Kasumi-1 (cell line): ENCODE results near the gene ARHGEF6.

Experiments used
- DNase-seq, 2 experiments: peaks; one replicate each; lab custom pipeline; 2025; lab: John Stamatoyannopoulos, UW

Gene ARHGEF6

DNA sequence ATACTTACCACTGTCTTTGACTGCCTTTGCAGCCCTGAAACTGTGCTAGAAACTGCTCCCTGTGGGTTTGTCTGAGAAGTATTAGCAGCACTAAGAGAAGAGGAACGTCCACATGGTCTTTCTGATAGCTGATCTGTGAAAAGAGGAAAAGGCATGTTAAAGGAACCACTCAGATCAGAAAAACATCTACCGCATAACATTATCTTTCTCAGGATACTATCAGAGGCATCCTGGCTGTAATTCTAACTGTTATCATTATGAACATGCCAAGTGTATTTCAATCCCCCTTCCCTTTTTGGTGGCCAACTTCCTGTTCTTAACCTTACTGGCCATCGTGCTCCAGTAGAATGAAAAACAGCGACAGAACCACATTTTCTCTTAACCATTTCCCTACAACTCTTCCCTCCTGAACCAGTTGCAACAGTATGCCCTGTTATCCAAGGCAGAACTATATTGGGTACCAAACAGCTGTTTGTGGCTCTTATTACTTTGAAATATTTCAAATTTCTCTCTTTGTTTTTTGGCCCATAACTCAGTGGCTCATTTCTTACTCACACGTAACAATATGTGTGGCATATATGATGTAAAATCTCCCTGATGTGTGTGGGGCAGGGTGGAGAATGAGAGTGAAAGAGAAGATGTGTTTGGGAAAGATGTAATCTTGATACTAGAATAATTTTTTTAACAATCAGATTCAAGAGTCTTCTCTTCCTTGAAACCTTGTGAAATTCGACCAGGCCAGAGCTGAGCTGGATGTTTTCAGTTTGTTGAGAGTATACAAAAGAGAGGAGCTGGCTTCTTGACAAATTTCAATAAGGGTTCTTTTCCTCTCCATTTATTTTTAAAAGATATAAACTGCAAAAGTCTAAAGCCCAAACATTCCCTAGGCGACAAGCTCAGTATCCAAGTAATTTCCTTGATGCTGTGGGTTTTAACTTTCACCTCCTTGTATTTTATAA, 35.2 kb downstream of the ARHGEF6 start:
- DNase-seq, result peak; percentile 61 to 70

DNA sequence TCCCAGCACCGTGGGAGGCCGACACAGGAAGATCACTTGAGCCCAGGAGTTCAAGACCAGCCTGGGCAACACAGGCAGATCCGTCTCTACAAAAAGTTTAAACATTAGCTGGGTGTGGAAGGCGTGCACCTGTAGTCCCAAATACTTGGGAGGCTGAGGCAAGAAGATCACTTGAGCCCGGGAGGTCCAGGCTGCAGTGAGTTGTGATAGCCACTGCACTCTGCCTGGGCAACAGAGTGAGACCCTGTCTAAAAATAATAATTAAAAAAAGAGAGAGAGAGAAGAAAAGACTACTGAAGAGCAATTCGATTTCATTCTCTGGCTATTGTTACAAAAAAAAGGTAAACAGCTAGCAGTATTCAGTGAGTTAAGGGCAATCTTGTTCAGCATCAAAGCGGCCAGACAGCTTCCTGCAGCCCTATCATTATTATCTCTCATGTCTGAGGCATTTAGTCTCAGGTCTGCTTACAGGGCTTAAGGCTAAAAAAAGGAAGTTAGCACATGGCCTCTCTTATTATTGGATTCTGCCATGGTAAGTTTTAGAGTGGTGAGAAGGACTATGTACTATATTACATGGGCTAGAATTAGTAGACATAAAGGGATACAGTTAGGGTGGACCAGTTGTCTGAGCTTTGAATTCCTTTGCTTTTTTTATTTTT, 37.9 kb downstream of the ARHGEF6 start:
- peak; percentile 36 to 46 for DNase-seq

DNA sequence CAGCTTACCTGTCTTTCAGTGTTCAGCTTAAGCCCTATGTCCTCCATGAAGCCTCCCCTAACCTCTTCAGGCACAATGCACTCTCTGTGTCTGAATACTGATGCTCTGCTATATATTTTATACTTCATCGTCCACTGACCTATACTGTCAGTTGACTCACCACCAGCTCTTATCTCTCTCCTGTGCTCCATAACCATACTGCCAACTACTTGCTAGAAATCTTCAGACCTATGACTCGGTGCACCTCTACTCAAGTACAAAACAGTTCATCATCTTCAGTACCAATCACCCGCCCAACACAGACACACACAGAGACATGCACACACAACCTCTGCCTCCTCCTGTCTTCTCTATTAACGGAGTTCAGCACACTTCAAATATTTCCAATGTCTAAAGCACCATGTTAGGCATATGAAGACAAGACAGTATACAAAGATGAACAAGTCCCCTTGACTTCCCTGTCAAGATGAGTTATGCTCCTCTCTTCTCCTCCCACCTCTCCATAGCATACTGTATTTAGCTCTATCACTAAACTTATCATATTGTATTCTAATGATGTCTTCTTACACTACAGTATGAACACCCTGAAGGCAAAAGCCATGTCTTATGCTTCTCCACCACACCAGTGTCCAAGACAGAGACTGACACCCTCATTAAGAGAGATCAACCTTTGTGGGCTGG, 42.5 kb downstream of the ARHGEF6 start:
- DNase-seq, result no peak

DNA sequence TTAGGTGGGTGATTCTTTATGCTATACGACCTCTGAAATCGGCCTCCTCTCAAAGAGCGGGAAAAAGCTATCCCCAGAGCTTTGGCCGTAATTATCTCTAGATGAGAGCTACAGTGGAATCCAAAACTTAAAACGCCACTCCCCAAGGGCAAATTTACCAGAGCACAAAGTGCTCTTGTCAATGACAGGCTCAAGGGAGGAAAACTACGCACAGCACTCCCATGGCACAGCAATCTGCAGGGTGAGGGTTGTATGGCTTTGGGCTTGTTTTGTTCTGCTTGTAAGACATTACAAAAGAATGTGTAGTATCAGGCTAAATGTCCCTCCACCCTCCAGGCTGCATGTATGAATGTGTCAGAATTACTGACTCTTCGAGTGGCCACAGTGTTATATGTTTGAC, 44.0 kb downstream of the ARHGEF6 start:
- no peak for DNase-seq

DNA sequence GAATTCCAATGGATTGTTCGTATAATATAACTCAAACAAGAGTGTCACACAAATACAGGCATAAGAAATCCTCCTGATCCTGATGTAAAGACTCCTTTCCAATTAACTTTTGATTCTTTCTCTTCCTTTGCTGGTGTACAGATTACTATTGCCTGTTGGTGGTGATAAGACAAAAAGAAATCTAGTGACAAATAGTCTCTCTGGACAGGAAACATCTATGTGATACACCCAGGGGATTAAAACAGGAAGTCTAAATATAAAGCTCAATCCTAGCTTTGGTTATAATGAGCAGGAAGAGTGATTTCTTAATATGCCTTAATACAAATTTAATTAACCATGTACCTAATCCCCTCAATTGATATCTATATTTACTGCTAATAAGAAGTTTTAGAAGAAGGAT, 45.1 kb downstream of the ARHGEF6 start:
- DNase-seq, result peak; percentile 7 to 11

DNA sequence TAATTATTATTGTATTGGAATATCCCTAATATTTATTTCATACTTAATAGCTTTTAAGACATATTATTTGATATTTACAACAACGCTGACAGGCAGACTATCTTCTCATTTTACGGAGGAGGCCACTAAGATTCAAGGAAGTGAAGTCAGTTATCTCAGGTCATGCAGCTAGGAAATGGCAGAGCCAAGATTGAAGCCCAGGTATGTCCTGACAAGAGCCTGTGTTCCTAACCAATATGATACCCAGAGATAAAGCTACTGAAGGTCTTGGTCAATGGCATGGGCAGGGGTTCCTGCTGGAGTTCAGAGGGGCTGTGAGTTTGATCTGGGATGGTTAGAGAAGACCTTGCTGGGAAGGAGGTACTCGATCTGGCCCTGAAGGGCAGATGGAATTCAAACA, 47.1 kb downstream of the ARHGEF6 start:
- DNase-seq, result no peak

DNA sequence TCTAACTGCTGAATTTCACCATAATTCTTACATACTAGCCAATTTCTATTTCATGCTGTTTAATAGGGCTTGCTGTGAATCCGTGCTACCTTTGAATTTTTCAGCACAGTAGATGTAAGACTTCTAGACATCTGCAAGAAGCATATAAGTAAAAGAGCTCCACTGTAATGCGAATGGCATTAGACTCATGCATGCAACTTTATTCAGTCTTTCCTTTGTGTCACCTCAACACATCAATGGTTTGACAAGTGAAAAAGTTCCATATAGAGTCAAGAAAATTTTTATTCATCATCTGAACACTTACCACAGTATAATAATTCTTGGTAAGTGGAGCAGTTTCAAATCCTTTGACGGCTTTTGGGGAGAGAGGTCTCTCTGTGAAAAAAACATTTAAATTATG, 48.9 kb downstream of the ARHGEF6 start:
- DNase-seq, result no peak

DNA sequence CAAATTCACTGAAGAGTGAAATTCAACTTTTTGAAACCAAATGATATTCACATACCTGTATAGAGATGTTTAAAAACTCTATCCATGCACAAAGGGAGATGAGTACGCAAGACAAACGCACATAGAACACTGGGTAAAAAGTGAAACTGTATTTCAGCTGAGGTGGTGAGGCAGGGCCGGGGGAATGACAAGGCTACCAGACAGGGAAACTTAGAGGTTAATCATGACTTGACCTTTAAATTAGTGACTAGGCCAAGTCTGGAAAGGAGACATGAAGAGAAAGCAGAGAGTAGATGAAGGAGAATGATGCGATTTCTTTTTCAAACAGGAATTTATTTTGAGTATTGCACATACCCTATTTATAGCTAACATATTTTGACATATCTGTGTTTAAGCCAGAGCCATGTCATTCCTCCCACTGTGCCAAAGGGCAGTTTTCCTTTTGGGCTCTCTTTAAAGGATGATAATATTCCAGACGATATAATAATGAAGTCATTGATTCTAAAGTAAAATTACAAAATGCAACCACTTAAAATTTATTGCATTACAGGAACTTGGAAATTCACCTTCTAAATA, 49.4 kb downstream of the ARHGEF6 start:
- DNase-seq, result no peak

DNA sequence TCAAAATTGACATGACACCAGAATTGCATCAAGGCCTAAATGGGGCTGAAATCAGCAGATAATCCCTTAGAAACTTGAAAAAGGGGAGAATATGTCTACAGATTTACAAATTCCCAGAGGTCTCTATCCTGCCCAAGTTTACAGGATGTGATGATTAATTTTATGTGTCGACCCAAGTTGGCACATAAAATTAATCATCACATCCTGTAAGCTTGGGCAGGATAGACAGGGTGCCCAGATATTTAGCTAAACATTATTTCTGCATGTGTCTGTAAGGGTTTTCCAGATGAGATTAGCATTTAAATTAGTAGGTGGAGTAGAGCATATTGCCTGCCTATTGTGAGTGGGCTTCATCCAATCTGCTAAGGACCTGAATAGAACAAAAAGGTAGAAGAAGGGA, 52.3 kb downstream of the ARHGEF6 start:
- no peak for DNase-seq

DNA sequence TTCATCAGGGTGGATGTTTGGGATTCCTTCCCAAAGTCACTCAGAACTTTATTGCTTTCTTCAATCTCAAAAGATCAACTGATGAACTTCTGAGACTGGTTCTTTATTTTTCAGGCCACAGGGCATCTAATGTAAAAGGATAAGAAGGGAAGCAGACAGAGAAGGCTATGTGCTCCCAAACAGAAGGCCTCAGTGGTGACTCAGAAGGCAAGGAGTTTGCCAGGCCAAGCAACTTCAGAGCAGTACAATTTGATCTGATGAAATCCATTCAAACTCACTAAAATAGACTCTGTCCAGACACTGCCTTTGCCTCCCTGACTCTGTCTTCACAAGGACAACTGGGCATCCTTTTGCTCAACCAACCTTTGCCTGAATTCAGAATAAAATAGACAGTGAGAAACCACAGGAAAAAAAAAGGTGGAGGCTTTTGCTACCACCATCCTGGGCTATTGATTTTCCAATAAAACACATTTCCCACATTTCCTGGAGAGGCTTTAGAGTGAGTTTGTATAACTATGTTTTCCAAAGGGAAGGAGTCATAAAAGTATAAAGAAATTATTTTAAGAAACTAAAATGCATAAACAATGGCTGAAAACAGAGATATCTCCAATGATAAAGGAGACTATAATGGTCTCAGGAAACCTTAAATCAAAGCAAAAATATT, 55.2 kb downstream of the ARHGEF6 start:
- no peak for DNase-seq

DNA sequence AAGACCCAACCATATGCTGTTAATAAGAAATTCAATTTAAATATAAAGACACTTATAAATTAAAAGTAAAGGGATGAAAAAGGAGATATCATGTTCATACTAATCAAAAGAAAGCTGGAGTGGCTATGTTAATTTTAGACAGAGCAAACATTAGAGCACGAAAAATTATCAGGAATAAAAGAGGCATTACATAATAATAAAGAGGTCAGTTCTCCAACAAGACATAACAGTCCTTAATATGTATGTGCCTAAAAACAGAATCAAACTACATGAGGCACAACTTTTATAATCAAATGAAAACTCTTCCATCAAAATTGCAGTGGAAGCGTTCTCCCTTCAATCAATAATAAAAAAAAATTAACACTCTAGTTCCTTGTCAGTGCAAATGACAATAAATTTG, 62.6 kb downstream of the ARHGEF6 start:
- no peak for DNase-seq

DNA sequence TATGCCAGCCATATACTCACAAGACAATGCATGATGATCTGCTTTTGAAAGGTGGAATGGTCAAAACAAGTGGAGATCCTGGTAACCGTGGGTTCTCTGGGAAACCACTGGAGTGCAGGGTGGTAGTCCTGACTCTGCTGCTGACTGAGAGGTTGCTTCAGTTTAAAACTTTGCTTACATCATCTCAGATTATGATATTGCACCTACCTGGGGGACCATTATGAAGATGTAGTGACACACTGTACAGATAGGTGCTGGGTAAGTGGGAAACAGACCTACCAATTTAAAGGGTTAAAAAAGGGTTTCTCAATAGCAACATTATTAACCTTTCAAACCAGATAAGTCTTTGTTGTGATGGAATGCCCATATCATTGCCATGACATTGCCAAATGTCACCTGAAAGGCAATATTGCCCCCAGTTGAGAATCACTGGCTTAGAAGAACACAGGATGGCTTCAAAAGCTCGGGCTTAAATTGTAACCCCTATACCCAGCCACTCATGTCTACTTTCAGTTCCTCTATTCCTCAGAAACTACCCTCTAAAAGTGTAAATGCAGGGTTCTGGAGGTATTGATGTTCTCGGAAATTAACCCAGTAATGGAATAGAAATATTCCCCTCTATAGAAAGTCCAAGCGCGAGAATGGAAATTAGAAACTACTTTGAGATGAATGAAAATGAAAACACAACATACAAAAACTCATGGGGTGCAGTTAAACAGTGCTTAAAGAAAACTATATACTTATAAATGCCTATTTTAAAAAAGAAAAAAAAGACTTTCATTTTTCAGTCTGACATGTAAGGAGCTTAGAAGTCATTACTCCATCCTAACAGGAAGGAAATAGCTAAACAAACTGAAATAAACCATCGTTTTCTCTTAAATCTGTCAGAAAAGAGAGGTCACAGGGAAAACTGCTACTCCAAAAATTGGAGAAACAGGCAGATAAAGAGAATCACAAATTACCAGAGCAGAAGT, 65.8 kb downstream of the ARHGEF6 start:
- no peak for DNase-seq

DNA sequence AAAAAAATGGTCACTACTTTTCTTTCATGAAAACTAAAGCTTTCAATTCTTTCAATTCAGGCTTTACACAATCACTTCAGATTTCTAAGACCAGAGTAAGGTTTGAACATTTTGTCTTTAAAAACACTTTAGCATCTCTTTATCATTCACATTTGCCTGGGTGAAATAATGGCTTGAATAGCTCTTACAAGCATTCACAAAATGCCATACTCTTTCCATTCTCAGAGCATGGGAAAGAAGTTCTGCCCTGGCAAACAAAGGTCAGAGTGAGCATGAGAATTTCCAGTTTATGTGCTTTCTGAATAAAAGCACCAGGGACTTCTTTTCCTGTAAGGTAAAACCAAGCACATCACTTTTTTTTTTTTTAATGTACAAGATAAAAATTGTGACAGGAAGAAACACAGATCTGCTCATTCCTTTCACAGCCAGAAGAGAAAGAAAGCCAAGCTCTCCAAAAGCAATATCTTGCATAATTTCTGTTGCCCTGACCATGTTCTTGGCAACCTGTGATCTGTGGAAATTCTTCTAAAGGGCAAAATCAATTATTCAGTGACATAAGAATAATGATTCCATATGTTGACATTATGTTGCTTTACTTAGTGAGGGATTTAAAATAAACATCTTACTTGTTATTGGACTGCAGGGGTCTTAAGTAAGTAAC, 68.0 kb downstream of the ARHGEF6 start:
- no peak for DNase-seq

DNA sequence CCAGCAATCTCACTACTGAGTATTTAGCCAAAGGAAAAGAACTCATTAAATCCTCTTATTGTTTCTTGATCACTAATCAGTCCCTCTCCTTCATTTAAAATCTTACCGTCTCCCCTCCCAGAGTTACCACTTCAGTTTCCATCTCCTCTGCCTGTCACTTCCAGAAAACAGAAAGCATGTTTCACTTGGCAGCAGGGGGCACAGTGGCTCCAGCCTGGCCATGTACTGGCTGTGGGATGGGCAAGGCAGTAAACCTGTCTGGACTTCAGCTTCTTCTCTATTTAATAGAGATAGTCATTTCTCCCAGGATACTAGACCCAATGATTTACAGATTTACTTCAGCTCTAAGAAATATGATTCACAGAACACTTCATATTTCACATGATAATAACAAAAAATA, 69.6 kb downstream of the ARHGEF6 start:
- DNase-seq, result peak in 1 of 2 experiments; percentile 3

DNA sequence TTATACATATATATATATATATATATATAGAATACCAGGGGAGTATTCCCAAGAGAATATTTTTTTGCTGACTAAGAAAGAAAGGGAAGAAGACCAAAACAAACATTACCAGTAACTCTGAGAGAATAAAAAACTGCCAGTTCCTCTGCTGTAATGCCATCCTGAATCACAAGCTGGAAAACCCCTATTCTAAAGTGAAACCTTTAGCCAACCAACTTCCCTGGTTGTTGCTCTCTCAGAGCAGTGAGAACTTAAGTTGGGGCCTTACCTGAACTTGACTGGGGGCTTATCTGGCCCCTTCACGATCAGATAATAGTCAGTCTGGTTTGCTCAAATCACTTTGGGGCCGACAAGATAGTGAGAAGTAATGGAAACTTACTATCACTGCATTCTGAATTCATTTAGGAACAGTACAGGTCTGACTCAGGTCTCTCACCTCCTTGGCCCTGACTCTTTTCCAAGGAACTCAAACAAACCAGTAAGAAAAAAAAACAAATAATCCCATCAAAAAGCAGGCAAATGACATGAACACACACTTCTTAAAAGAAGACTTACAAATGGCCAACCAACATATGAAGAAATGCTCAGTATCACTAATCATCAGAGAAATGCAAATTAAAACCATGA, 70.3 kb downstream of the ARHGEF6 start:
- no peak for DNase-seq

DNA sequence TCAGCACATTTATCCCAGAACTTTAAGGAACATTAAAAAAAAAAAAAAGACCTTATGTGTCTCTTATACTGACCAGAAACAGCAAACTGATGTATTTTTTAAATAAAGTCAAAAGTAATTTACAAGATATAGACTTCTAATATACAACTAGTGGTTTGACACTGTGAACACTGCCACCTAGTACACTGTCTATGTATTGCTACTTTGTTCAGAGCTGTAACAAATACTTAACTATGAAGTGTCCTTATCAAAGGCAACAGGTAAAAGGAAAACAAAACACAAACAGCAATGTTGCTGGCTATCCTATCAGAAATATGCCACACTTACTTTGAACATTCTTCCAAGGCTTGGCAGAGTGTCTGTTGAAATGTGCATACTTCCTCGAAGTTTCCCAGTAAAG, 72.4 kb downstream of the ARHGEF6 start:
- peak; percentile 22 to 51 for DNase-seq

DNA sequence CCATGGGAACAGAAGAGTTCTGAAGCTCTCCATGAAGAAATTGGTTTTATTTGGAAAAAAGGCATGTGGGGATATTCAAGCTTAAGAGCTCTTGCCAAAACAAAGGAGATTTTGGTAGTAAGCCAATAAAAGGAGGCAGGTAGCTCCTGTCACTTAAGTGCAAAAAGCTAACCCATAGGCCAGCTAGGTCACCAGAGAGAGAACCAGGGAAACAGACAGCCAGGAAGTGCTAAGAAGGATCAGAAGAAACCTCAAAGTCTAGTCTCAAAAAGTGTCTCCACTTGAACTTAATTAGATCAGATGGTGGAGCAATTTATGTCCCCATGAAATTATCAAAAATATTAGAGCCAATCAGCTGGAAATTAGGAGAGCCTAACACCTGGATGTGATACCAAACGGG, 83.6 kb downstream of the ARHGEF6 start:
- no peak for DNase-seq

DNA sequence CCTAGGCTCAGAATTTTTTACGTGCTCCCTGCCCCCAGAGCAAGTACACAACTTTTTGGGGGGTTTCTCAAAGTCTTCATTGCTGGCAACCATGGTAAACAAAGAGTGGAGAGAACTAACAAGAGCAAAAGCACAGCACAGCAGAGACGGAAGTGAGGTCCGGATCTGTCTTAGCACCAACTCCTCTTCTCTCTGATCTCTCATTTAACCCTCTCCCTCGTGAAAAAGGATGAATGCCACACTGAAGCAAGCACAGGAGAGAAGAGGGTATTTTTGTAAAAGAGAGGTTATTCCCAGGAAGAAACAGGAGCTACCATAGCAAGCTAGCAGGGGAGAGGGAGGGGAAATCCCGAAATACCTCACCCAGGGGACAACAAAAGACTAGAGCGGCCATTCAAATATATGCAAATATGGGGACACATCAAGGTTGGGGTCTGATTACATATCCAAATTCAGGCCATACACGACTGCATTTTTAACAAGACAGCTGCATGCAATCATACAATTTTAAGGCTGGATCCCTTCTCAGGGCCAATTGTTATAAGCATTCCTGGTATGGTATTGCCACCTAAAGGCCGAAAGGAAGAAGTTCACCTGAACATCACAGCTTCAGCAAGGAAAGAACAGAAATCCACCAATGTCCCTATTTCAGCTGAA, 86.2 kb downstream of the ARHGEF6 start:
- DNase-seq, result peak; percentile 31 to 32

DNA sequence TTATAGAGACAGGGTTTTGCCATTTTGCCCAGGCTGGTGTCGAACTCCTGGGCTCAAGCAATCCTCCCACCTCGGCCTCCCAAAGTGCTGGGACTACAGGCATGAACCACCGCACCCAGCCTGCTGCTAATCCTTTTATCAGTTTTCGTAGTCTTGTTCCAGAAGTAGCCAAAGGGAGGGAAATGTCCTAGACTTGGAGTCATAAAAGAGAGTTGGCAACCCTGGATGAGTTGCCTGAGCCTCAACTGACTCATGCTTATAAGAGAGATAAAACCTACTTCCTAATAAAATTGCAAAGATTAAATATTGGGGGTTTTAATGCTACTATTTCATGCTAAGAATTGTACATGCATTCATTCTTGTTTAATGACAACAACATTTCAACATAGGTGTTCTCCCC, 88.5 kb downstream of the ARHGEF6 start:
- no peak for DNase-seq
